Measurements from ENCODE around the gene ARID3B. TPM values are rescaled to one million over a fixed set of nuclear protein-coding genes. Genes with fewer than 3 reads are reported as not detected.

The ARID3B gene, protein sequence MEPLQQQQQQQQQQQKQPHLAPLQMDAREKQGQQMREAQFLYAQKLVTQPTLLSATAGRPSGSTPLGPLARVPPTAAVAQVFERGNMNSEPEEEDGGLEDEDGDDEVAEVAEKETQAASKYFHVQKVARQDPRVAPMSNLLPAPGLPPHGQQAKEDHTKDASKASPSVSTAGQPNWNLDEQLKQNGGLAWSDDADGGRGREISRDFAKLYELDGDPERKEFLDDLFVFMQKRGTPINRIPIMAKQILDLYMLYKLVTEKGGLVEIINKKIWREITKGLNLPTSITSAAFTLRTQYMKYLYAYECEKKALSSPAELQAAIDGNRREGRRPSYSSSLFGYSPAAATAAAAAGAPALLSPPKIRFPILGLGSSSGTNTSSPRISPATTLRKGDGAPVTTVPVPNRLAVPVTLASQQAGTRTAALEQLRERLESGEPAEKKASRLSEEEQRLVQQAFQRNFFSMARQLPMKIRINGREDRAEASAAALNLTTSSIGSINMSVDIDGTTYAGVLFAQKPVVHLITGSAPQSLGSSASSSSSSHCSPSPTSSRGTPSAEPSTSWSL
- total RNA-seq = 0.58 and 2.8 TPM in 2 replicates

DNA sequence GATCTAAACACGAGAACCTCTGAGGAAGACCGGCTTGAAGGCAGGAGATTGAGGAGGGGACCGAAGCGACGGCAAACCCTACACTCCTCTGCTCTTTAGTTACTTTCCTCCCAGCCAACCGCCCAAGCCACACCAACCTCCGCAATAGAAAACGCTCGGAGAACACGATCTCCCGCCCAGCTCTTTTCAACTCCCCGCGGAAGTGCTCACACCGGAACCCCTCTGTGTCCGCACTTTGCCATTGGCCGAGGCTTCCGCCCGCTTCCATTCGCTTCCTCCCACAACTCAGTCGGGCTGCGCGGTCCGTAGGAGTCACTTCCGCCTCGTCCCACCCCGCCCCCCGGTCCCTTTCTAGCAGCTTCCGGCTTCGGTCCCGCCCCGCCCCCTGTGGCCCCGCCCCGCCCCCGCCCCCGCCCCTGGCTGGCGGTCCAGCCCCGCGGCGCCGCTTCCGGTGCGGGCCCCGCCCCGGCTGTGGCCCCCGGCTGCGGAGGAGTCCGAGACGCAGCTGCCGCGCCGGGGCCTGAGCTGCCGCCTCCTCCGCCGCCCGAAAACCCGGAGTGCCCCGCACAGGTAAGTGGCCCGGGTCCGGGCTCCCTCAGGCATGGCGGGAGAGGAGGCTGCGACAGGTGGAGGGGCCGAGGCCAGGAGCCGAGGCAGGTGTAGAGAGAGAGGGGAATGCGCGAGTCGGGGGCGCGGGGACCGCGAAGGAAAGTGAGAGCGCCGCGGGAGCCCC, at the start of gene ARID3B:
Gene ARID3B (plus strand): TSS at position 460 of the 733 bp plus-strand sequence. CDS start 2,717 bp downstream, outside the sequence.

DNA sequence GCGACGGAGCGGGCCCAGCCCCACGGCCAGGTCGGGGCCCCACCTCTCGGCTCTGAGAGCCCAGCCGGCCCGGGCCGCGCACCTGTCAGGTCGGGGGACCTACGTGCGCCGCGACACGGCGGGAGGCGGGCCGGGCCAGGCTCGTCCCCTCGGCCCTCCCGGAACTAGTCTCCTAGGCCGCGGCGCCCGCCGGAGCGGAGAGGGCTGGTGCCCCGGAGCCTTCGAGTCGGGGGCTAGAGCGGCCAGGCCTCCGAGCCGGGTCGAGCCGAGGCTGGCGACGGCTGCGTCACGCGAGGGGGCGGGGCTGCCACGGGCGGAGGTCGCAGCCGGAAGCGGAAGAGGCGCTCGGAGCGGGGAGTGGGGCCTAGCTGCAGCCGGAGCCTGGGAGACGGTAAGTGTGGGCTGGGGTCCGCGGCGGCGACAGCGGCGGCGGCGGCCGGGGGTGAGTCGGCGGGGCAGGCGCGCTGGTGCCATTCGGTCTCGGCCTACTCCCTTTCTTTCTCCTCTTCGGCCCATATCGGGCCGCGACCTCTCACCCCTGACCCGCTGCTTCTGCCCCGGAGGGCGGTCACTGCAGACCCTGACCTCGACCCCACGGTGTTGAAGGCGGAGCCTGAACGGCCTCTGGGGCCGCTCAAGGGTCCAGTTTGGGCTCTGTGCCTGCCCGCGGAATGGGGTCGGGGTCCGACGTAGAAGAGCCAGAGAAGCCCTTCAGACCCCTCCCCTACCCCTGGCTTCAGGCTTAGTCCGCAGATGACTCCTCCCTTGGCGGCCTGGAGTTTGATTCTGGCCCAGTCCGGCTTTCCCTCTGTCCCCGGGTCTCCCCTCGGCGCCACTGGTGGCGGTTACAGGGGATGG, 74.7 kb downstream of the ARID3B start, which contains the start of gene CLK3:
Gene CLK3 (plus strand): TSS at position 329 of the 858 bp plus-strand sequence. CDS start 3,361 bp downstream, outside the sequence.

Other genes with a start within 250 kb of the ARID3B start
- gene CYP11A1, start 173.6 kb upstream of the ARID3B start, total RNA-seq = 0.53 and 3.2 TPM in 2 replicates
- gene SEMA7A, start 107.3 kb upstream of the ARID3B start, total RNA-seq = 71.4 and 86.2 TPM in 2 replicates
- gene UBL7, start 80.1 kb upstream of the ARID3B start, total RNA-seq = 102 and 103 TPM in 2 replicates
- 103 and 121 TPM in 2 replicates for gene CLK3, start 74.6 kb downstream of the ARID3B start, total RNA-seq
- 10.8 and 15.3 TPM in 2 replicates for gene EDC3, start 154.8 kb downstream of the ARID3B start, total RNA-seq
- gene CYP1A1, start 184.3 kb downstream of the ARID3B start, total RNA-seq = not detected in 2 replicates
- not detected in 2 replicates for gene CYP1A2, start 207.6 kb downstream of the ARID3B start, total RNA-seq
- gene CSK, start 240.9 kb downstream of the ARID3B start, total RNA-seq = 22.2 and 26.6 TPM in 2 replicates